ENCODE data around the gene CFAP58.

Gene CFAP58

GRCh38 chr10:104492329-104492940, 138.8 kb downstream of the CFAP58 start:
- Histone ChIP-seq H3K27me3 (ENCODE audit: insufficient read depth, low read depth) (no peaks in the 10 kb centered on the region), H3K4me1 (ENCODE audit: low read depth, poor library complexity, severe bottlenecking) (no peaks in the 10 kb centered on the region), H3K79me2 (ENCODE audit: insufficient read depth, low read depth) (no peaks in the 10 kb centered on the region), H2AFZ (ENCODE audit: low read depth) (no peak overlapping the region), H3K4me2 (no peak overlapping the region), H3K36me3 (ENCODE audit: insufficient read depth) (no peaks in the 10 kb centered on the region), H4K20me1 (ENCODE audit: insufficient read depth) (no peaks in the 10 kb centered on the region), H3K27ac (no peak overlapping the region), H3K4me3 (IDR thresholded peaks at IDR 0.05; ENCODE audit: insufficient read depth, low read depth, low read length) (no peak overlapping the region), H3K9ac (no peak overlapping the region)
- no peak for TF ChIP-seq CTCF (conservative IDR thresholded peaks at IDR 0.05; ENCODE audit: low read depth, low read length)

- Histone ChIP-seq H4K20me1 (ENCODE audit: insufficient read depth) (no peaks in the 10 kb centered on the region), H3K4me1 (ENCODE audit: low read depth, poor library complexity, severe bottlenecking) (no peaks in the 10 kb centered on the region), H3K4me3 (IDR thresholded peaks at IDR 0.05; ENCODE audit: insufficient read depth, low read depth, low read length) (no peak overlapping the region), H2AFZ (ENCODE audit: low read depth) (no peak overlapping the region), H3K79me2 (ENCODE audit: insufficient read depth, low read depth) (no peaks in the 10 kb centered on the region), H3K36me3 (ENCODE audit: insufficient read depth) (no peaks in the 10 kb centered on the region), H3K4me2 (no peak overlapping the region), H3K27ac (no peak overlapping the region), H3K9ac (no peak overlapping the region), H3K27me3 (ENCODE audit: insufficient read depth, low read depth) (no peaks in the 10 kb centered on the region)
- no peak for TF ChIP-seq CTCF (conservative IDR thresholded peaks at IDR 0.05; ENCODE audit: low read depth, low read length)
Measured at GRCh38 chr10:104498347-104499081, 144.9 kb downstream of the CFAP58 start.

GRCh38 chr10:104501449-104501848, 147.8 kb downstream of the CFAP58 start:
- Histone ChIP-seq H3K4me3 (IDR thresholded peaks at IDR 0.05; ENCODE audit: insufficient read depth, low read depth, low read length) (no peak overlapping the region), H3K4me2 (no peak overlapping the region), H3K9ac (no peak overlapping the region), H3K27me3 (ENCODE audit: insufficient read depth, low read depth) (no peaks in the 10 kb centered on the region), H2AFZ (ENCODE audit: low read depth) (no peak overlapping the region), H3K79me2 (ENCODE audit: insufficient read depth, low read depth) (no peaks in the 10 kb centered on the region), H3K4me1 (ENCODE audit: low read depth, poor library complexity, severe bottlenecking) (no peaks in the 10 kb centered on the region), H4K20me1 (ENCODE audit: insufficient read depth) (no peaks in the 10 kb centered on the region), H3K36me3 (ENCODE audit: insufficient read depth) (no peaks in the 10 kb centered on the region), H3K27ac (no peak overlapping the region)
- TF ChIP-seq CTCF (conservative IDR thresholded peaks at IDR 0.05; ENCODE audit: low read depth, low read length) = no peak

- Histone ChIP-seq H3K79me2 (ENCODE audit: insufficient read depth, low read depth) (no peaks in the 10 kb centered on the region), H3K27me3 (ENCODE audit: insufficient read depth, low read depth) (no peaks in the 10 kb centered on the region), H3K4me2 (no peak overlapping the region), H3K4me3 (IDR thresholded peaks at IDR 0.05; ENCODE audit: insufficient read depth, low read depth, low read length) (no peak overlapping the region), H3K9ac (no peak overlapping the region), H4K20me1 (ENCODE audit: insufficient read depth) (no peaks in the 10 kb centered on the region), H3K27ac (no peak overlapping the region), H3K4me1 (ENCODE audit: low read depth, poor library complexity, severe bottlenecking) (no peaks in the 10 kb centered on the region), H3K36me3 (ENCODE audit: insufficient read depth) (no peaks in the 10 kb centered on the region), H2AFZ (ENCODE audit: low read depth) (no peak overlapping the region)
- no peak for TF ChIP-seq CTCF (conservative IDR thresholded peaks at IDR 0.05; ENCODE audit: low read depth, low read length)
Measured at GRCh38 chr10:104501864-104502579, 148.4 kb downstream of the CFAP58 start.
